ENCODE data around the gene SLC32A1. TPM values are rescaled to one million over a fixed set of nuclear protein-coding genes. Genes with fewer than 3 reads are reported as not detected.
A peak's percentile ranks its signal among the peaks of the same experiment; 100 is the strongest.

Gene SLC32A1
- total RNA-seq, 2 experiments from 2014 or later, result not detected

- Mint-ChIP-seq H3K27ac (peak overlapping the region; percentile 8), H3K36me3 (ENCODE audit: low read depth) (peaks cover 32% of the 10 kb centered on the region), H3K9me3 (no peaks in the 10 kb centered on the region), H3K4me1 (peaks cover 54% of the 10 kb centered on the region), H3K4me3 (no peak overlapping the region), H3K27me3 (peaks cover 91% of the 10 kb centered on the region)
- no peak for DNase-seq
- POLR2A ChIA-PET, result interaction anchor here (1.6 kb wide), 1 partner anchor 76 kb away, joined by 3 read pairs; the partner anchor contains the start of gene PPP1R16B
- CTCF ChIA-PET, result interaction anchor here (1.8 to 2.0 kb wide), 2 partner anchors 23 to 164 kb away, joined by 6 to 7 read pairs; no protein-coding TSS in a partner anchor
Measured at GRCh38 chr20:38728911-38729642, 4.8 kb downstream of the SLC32A1 start.

DNA sequence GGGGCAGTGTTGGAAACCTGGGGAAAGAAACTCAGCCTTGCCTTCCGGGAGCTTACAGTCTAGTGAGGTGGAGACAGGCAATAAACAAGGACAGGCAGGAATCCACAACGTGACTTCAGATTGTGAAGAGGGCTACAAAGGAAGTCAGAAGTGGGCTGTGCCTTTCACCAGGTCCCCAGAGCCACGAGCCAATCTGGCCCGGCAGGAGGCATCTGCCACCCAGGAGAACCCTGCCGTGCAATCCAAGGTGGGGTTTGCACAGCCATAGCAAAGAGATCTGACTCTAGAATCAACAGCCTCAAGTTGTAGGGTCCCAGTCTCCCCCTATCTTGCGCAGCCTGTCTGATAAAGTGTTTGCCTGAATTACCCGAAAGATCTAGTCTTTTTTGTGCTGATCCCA is 5.5 kb downstream of the SLC32A1 start:
- peak overlapping the region; percentile 3 for H3K27ac Mint-ChIP-seq
- peaks cover 51% of the 10 kb centered on the region for H3K4me1 Mint-ChIP-seq
- no peaks in the 10 kb centered on the region for H3K9me3 Mint-ChIP-seq
- H3K36me3 Mint-ChIP-seq (ENCODE audit: low read depth), result peaks cover 32% of the 10 kb centered on the region
- peaks cover 93% of the 10 kb centered on the region for H3K27me3 Mint-ChIP-seq
- DNase-seq, result no peak
- peak overlapping the region; percentile 19 for H3K4me3 Mint-ChIP-seq
- ChIA-PET CTCF (interaction anchor here (1.8 to 2.0 kb wide), 2 partner anchors 22 to 163 kb away, joined by 6 to 7 read pairs; no protein-coding TSS in a partner anchor), POLR2A (no interaction called here)

- Mint-ChIP-seq H3K27ac (peak overlapping the region; percentile 3), H3K4me3 (peak overlapping the region; percentile 30), H3K27me3 (peaks cover 93% of the 10 kb centered on the region), H3K4me1 (peaks cover 47% of the 10 kb centered on the region), H3K9me3 (no peaks in the 10 kb centered on the region), H3K36me3 (ENCODE audit: low read depth) (peaks cover 32% of the 10 kb centered on the region)
- ChIA-PET CTCF (interaction anchor here (0.7 to 2.1 kb wide), 6 partner anchors 8 to 165 kb away, joined by 3 to 8 read pairs (median 6); no protein-coding TSS in a partner anchor), POLR2A (interaction anchor here (1.1 kb wide), 1 partner anchor 75 kb away, joined by 3 read pairs; the partner anchor contains the start of gene PPP1R16B)
- no peak for DNase-seq
Measured at GRCh38 chr20:38730167-38730988, 6.1 kb downstream of the SLC32A1 start.

- Mint-ChIP-seq H3K4me1 (peaks cover 41% of the 10 kb centered on the region), H3K9me3 (no peaks in the 10 kb centered on the region), H3K36me3 (ENCODE audit: low read depth) (peaks cover 28% of the 10 kb centered on the region), H3K27ac (no peak overlapping the region), H3K4me3 (peak overlapping the region; percentile 30), H3K27me3 (peaks cover 94% of the 10 kb centered on the region)
- CTCF ChIA-PET, result interaction anchor here (0.7 to 2.1 kb wide), 7 partner anchors 8 to 164 kb away, joined by 3 to 8 read pairs (median 5); partner anchors contain the start of gene ACTR5
- peak; percentile 78 for DNase-seq
- POLR2A ChIA-PET, result interaction anchor here (1.1 kb wide), 1 partner anchor 74 kb away, joined by 3 read pairs; the partner anchor contains the start of gene PPP1R16B
Measured at GRCh38 chr20:38730989-38731737, 6.9 kb downstream of the SLC32A1 start.

DNA sequence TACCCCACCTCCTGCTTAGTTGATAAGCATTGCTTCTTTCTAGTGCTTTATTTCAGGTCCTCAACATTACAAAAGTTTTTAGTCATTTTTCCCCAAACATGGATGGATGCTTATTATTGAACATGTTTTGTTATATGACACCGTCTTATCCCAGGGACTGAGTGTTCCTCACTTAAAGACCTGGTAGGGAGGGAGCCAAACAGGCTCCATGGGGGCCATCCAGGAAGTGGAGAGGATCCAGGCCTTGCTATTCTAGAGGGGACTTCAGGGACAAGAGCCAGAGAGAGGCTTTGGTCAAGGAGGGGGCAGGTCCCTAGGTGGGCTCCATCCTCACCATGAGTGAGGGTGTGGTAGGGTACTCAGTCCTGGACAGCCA is 7.4 kb downstream of the SLC32A1 start:
- Mint-ChIP-seq H3K27ac (no peak overlapping the region), H3K4me3 (no peak overlapping the region), H3K4me1 (peaks cover 38% of the 10 kb centered on the region), H3K9me3 (no peaks in the 10 kb centered on the region), H3K36me3 (ENCODE audit: low read depth) (peaks cover 28% of the 10 kb centered on the region), H3K27me3 (peaks cover 94% of the 10 kb centered on the region)
- ChIA-PET POLR2A (interaction anchor here (1.1 kb wide), 2 partner anchors 74 kb away, joined by 3 to 5 read pairs; partner anchors contain the start of gene PPP1R16B), CTCF (interaction anchor here (1.0 to 2.1 kb wide), 4 partner anchors 16 to 143 kb away, joined by 3 to 7 read pairs (median 4); partner anchors contain the start of gene ACTR5)
- DNase-seq, result no peak

DNA sequence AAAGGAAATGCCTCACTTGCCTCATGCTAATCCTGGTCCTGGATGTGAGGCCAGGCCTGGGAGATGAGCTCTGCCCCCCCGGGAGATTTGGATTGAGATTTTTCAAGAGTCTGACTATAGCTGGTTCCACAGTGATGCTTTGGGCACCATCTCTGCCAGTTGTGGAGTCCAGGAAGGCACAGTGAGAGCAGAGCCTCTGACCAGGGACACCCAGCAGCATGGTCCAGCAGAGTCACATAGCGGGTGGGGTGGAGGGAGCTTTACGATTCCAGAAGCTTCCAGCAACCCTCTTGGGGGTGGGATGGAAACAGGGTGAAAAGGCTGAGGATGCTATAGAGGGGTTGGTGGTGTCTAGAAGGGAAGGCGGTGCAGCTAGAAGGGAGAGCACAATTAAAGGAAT is 8.7 kb downstream of the SLC32A1 start:
- peaks cover 18% of the 10 kb centered on the region for H3K36me3 Mint-ChIP-seq (ENCODE audit: low read depth)
- ChIA-PET CTCF (interaction anchor here (0.9 to 2.1 kb wide), 6 partner anchors 10 to 160 kb away, joined by 3 to 7 read pairs (median 3); no protein-coding TSS in a partner anchor), POLR2A (interaction anchor here (1.1 kb wide), 1 partner anchor 73 kb away, joined by 5 read pairs; the partner anchor contains the start of gene PPP1R16B)
- H3K4me3 Mint-ChIP-seq, result no peak overlapping the region
- DNase-seq, result no peak
- peaks cover 93% of the 10 kb centered on the region for H3K27me3 Mint-ChIP-seq
- peaks cover 26% of the 10 kb centered on the region for H3K4me1 Mint-ChIP-seq
- H3K27ac Mint-ChIP-seq, result no peak overlapping the region
- no peaks in the 10 kb centered on the region for H3K9me3 Mint-ChIP-seq

- DNase-seq, result no peak
- CTCF ChIA-PET, result no interaction called here
- no peak overlapping the region for H3K27ac Mint-ChIP-seq
- H3K4me1 Mint-ChIP-seq, result peaks cover 14% of the 10 kb centered on the region
- H3K9me3 Mint-ChIP-seq, result no peaks in the 10 kb centered on the region
- POLR2A ChIA-PET, result no interaction called here
- no peak overlapping the region for H3K4me3 Mint-ChIP-seq
- peaks cover 5% of the 10 kb centered on the region for H3K36me3 Mint-ChIP-seq (ENCODE audit: low read depth)
- H3K27me3 Mint-ChIP-seq, result peaks cover 81% of the 10 kb centered on the region
Measured at GRCh38 chr20:38735172-38735571, 10.9 kb downstream of the SLC32A1 start.

- DNase-seq, result no peak
- H3K4me1 Mint-ChIP-seq, result no peaks in the 10 kb centered on the region
- H3K4me3 Mint-ChIP-seq, result no peak overlapping the region
- H3K27ac Mint-ChIP-seq, result no peak overlapping the region
- H3K9me3 Mint-ChIP-seq, result no peaks in the 10 kb centered on the region
- no peaks in the 10 kb centered on the region for H3K36me3 Mint-ChIP-seq (ENCODE audit: low read depth)
- ChIA-PET CTCF (interaction anchor here (1.4 kb wide), 1 partner anchor 155 kb away, joined by 3 read pairs; no protein-coding TSS in a partner anchor), POLR2A (no interaction called here)
- H3K27me3 Mint-ChIP-seq, result peaks cover 82% of the 10 kb centered on the region
Measured at GRCh38 chr20:38737887-38738286, 13.6 kb downstream of the SLC32A1 start.

DNA sequence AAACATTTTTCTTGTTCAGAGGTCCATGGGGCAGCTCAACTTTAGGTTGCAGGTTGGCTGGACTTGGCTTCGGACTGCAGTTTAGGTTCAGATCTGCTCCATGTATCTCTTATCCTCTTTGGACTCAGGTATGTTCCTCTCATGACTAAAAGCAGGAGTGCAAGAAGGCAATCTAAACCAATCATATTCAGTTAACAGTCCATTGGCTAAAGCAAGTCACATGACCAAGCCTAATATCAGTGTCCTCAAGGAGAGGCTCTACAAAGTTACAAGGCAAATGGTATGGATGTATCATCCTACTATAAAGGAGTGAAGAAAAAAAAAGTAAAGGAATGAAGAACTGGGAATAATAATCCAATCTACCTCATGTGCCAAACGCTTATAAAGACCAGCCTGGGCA is 21.5 kb downstream of the SLC32A1 start:
- CTCF ChIA-PET, result no interaction called here
- DNase-seq, result no peak
- peaks cover 22% of the 10 kb centered on the region for H3K4me1 Mint-ChIP-seq

GRCh38 chr20:38747495-38748096 is 23.3 kb downstream of the SLC32A1 start:
- Mint-ChIP-seq H3K27me3 (peaks cover 11% of the 10 kb centered on the region), H3K9me3 (no peaks in the 10 kb centered on the region), H3K4me3 (peak overlapping the region; percentile 94), H3K36me3 (ENCODE audit: low read depth) (peaks cover 10% of the 10 kb centered on the region), H3K27ac (no peak overlapping the region), H3K4me1 (peaks cover 27% of the 10 kb centered on the region)
- ChIA-PET CTCF (interaction anchor here (0.6 to 1.4 kb wide), 5 partner anchors 16 to 215 kb away, joined by 3 to 6 read pairs (median 3); partner anchors contain the start of genes DHX35 and SLC32A1), POLR2A (interaction anchor here (0.7 to 11.2 kb wide), 6 partner anchors 11 to 214 kb away, joined by 3 to 74 read pairs (median 6); partner anchors contain the start of genes DHX35 and PPP1R16B)
- DNase-seq, result no peak

More for the DNA sequence above, 21.5 kb downstream of the SLC32A1 start:
- H3K27ac Mint-ChIP-seq, result no peak overlapping the region
- H3K27me3 Mint-ChIP-seq, result peaks cover 29% of the 10 kb centered on the region
- H3K9me3 Mint-ChIP-seq, result no peaks in the 10 kb centered on the region
- POLR2A ChIA-PET, result no interaction called here
- H3K36me3 Mint-ChIP-seq (ENCODE audit: low read depth), result peaks cover 2% of the 10 kb centered on the region
- no peak overlapping the region for H3K4me3 Mint-ChIP-seq

DNA sequence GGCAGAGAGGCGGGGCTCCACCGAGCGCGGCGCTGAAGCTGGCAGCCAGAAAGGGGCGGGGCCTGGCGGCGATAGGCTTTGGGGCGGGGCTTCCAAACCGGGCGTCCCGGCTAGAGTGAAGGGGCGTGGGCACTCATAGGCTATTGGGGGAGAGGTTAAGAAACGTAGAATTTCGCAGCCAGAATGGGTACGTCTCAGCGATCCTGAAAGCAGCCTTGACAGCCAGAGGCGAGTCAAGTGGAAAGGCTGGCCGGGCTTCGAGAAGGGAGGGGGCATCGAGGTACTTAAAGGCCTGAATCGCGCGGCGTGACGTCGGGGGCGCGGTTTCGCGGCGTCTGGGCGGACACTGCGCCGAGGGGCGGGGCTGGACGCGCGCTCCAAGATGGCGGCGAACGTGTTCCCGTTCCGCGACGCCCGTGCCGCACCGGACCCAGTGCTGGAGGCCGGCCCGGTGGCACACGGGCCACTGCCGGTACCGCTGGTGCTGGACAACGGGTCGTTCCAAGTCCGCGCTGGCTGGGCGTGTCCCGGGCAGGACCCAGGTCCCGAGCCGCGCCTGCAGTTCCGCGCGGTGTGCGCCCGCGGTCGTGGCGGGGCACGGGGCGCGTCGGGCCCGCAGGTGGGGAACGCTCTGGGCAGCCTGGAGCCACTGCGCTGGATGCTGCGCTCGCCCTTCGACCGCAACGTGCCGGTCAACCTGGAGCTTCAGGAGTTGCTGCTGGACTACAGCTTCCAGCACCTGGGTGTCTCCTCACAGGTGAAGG is 24.0 kb downstream of the SLC32A1 start, which contains the start of gene ACTR5:
TSS of gene ACTR5 (plus strand) at position 364 of the 764 bp plus-strand sequence. CDS start at position 383, 19 bp downstream.
- CTCF ChIA-PET, result interaction anchor here (0.6 to 5.4 kb wide), 8 partner anchors 16 to 214 kb away, joined by 3 to 33 read pairs (median 6); partner anchors contain the start of gene DHX35
- DNase-seq, result peak; percentile 97
- Mint-ChIP-seq H3K36me3 (ENCODE audit: low read depth) (peaks cover 14% of the 10 kb centered on the region), H3K27me3 (peaks cover 9% of the 10 kb centered on the region), H3K9me3 (no peaks in the 10 kb centered on the region), H3K27ac (peak within 1 kb of the TSS; percentile 92), H3K4me1 (peaks cover 27% of the 10 kb centered on the region), H3K4me3 (peak within 1 kb of the TSS; percentile 94)
- POLR2A ChIA-PET, result interaction anchor here (0.7 to 11.2 kb wide), 8 partner anchors 11 to 213 kb away, joined by 3 to 74 read pairs (median 6); partner anchors contain the start of genes DHX35, FAM83D and PPP1R16B

All from activated CD4-positive, alpha-beta memory T cell treated with anti-CD3 and anti-CD28 coated beads, Interleukin-2, amount 10 ng/mL, durations not matched to agents 7 days and 5 days (primary cell).